Breast epithelium (tissue), 4 donors: ENCODE measurements around the gene SOST. TPM values are rescaled to one million over a fixed set of nuclear protein-coding genes. Genes with fewer than 3 reads are reported as not detected.

Experiments
- DNase-seq, 2 donors: peaks; one replicate each; pipeline ENCODE4 v3.0.0-alpha.2; 2019; ENCODE audit warnings: low spot score in 2 of 2
- H3K27ac ChIP-seq, 2 donors: fragments of 200-600 bp; sonication (generic) in 1 of 2; one replicate each; pipeline ENCODE4 v1.5.1; 2016 to 2019; ENCODE audit warnings: mild to moderate bottlenecking in 1 of 2
- H3K27me3 ChIP-seq, 2 donors: fragments of 200-600 bp; sonication (generic) in 1 of 2; one replicate each; pipeline versions ENCODE4 v1.5.1 to v1.6.0; 2017 to 2019; ENCODE audit warnings: control low read depth in 1 of 2, mild to moderate bottlenecking in 1 of 2
- H3K36me3 ChIP-seq: fragments of 200-600 bp; one replicate; pipeline ENCODE4 v1.5.1; 2019
- H3K4me1 ChIP-seq, 2 donors: fragments of 200-600 bp; sonication (generic); one replicate each; pipeline ENCODE4 v1.5.1; 2016 to 2019; ENCODE audit warnings: control low read depth in 1 of 2
- H3K4me3 ChIP-seq, 3 donors: fragments of 200-600 bp; sonication (generic); 1 replicate in 2 of 3; 2 replicates in 1 of 3; pipeline ENCODE4 v1.5.1; 2016 to 2019; ENCODE audit warnings: mild to moderate bottlenecking in 3 of 3, moderate library complexity in 2 of 3
- H3K9me3 ChIP-seq, 2 donors: fragments of 200-600 bp; sonication (generic) in 1 of 2; one replicate each; pipeline ENCODE4 v1.5.1; 2016 to 2019; ENCODE audit warnings: control low read depth in 1 of 2
- POLR2A ChIP-seq: fragments of 450-650 bp; IDR thresholded peaks from one replicate; pipeline ENCODE4 v1.6.1; 2016; ENCODE audit warnings: antibody characterized with exemption, mild to moderate bottlenecking, moderate library complexity
- POLR2AphosphoS5 ChIP-seq, 3 donors: sonication (generic); formaldehyde crosslinking; IDR thresholded peaks; one replicate each; pipeline ENCODE4 v1.6.1; 2017; ENCODE audit warnings: antibody characterized with exemption in 3 of 3
- intact Hi-C: fragments of 100-400 bp; cut with DNase I; formaldehyde crosslinking; loops from one replicate; pipeline ENCODE4 v1.15.1; 2023; ENCODE audit warnings: low total_unique reads
- total RNA-seq, 3 donors: library from RNA; depleted of rRNA; stranded (reverse); fragments of >200 nt; gene quantifications; one replicate each; pipeline ENCODE4 v1.1.0, GENCODE V29; 2016
- TF ChIP-seq, protein P1 (sequence below), 3 donors: fragments of 450-650 bp; IDR thresholded peaks; one replicate each; pipeline ENCODE4 v1.5.1; 2016 to 2017; ENCODE audit warnings: antibody characterized with exemption in 3 of 3, mild to moderate bottlenecking in 3 of 3, moderate library complexity in 3 of 3

SOST gene
- total RNA-seq, 3 donors from 2014 or later: not detected

DNA sequence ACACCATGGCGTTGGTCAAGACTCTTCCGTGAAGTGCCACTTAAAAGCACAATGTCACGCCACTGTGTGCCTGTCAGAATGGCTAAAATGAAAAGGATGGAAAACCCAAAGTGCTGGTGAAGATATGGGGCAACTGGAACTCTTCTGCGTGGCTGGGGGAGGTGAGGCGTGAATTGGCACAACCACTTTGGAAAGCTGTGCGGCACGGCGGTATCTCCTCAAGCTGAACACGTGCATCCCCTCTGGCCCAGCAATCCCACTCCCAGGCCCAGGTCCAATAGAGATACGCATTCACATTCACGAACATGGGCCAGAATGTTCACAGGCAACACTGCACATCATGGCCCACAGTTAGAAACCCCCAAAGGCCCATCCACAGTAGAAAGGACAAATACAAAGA lies 11.3 kb upstream of the SOST start:
- no peak overlapping the region for H3K4me3 ChIP-seq
- H3K27ac ChIP-seq: no peak overlapping the region
- no peak for TF ChIP-seq POLR2A
- TF ChIP-seq, protein P1, sequence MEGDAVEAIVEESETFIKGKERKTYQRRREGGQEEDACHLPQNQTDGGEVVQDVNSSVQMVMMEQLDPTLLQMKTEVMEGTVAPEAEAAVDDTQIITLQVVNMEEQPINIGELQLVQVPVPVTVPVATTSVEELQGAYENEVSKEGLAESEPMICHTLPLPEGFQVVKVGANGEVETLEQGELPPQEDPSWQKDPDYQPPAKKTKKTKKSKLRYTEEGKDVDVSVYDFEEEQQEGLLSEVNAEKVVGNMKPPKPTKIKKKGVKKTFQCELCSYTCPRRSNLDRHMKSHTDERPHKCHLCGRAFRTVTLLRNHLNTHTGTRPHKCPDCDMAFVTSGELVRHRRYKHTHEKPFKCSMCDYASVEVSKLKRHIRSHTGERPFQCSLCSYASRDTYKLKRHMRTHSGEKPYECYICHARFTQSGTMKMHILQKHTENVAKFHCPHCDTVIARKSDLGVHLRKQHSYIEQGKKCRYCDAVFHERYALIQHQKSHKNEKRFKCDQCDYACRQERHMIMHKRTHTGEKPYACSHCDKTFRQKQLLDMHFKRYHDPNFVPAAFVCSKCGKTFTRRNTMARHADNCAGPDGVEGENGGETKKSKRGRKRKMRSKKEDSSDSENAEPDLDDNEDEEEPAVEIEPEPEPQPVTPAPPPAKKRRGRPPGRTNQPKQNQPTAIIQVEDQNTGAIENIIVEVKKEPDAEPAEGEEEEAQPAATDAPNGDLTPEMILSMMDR (IDR thresholded peaks at IDR 0.05): no peak
- TF ChIP-seq POLR2AphosphoS5 (IDR thresholded peaks at IDR 0.05): no peak

DNA sequence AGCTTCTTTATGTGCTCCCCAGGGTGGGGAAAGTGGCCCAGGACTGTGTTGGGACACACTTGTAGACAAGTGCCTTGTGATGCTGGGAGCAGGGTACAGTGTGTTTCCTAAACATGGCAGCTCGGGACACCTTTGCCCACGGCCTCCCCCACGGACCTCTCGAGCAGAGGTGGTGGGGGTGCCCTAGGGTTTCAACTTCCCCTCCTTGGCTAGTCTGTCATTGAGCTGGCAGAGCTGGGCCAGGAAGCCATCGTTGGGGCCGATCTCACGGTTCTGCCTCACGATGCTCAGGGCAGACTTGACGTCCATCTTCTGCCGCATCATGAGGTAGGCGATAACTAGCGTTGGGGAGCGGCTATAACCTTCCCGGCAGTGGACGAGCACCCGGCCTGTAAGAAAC lies 10.8 kb upstream of the SOST start:
- Histone ChIP-seq H3K9me3 (no peaks in the 10 kb centered on the region), H3K36me3 (peaks cover 18% of the 10 kb centered on the region), H3K27ac (peak overlapping the region in 1 of 2 donors; percentile 32), H3K27me3 (no peaks in the 10 kb centered on the region), H3K4me3 (no peak overlapping the region), H3K4me1 (no peaks in the 10 kb centered on the region)
- TF ChIP-seq POLR2AphosphoS5 (IDR thresholded peaks at IDR 0.05) (no peak), POLR2A (no peak)
- TF ChIP-seq, protein P1 (IDR thresholded peaks at IDR 0.05): no peak
- intact Hi-C loops: no loop called here
- DNase-seq: no peak

More for the DNA sequence above, 11.3 kb upstream of the SOST start:
- peaks cover 22% of the 10 kb centered on the region for H3K36me3 ChIP-seq
- no peaks in the 10 kb centered on the region for H3K9me3 ChIP-seq
- H3K27me3 ChIP-seq: no peaks in the 10 kb centered on the region
- intact Hi-C loops: loop anchor here (10.0 kb wide), 1 partner anchor 65 kb away; the partner anchor contains the start of gene MPP3
- H3K4me1 ChIP-seq: no peaks in the 10 kb centered on the region
- no peak for DNase-seq

DNA sequence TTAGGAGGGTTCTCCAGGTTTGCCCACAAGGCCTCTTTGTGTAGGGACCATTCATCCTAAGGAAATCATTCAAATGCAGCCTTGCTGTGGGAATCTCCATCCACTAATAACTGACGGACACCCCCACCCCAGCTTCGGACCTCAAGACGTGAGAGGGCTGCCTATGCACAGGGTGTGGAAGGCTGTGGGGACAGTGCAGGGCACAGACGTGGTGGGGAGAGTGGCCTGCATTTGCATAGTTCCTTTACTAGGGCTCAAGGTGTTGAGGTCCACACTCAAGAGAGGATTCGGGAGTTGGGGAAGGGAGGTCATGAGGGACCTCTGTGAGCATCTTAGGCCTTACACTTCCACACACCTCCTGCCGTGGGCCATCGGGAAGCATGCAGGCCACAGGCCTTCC lies 10.4 kb upstream of the SOST start:
- H3K27ac ChIP-seq: peak overlapping the region in 1 of 2 donors; percentile 32
- intact Hi-C loops: no loop called here
- TF ChIP-seq, protein P1 (IDR thresholded peaks at IDR 0.05): no peak
- no peak for TF ChIP-seq POLR2AphosphoS5 (IDR thresholded peaks at IDR 0.05)
- TF ChIP-seq POLR2A: no peak
- H3K9me3 ChIP-seq: no peaks in the 10 kb centered on the region
- H3K36me3 ChIP-seq: peaks cover 14% of the 10 kb centered on the region
- no peak for DNase-seq
- H3K4me1 ChIP-seq: no peaks in the 10 kb centered on the region
- H3K27me3 ChIP-seq: no peaks in the 10 kb centered on the region
- no peak overlapping the region for H3K4me3 ChIP-seq

- TF ChIP-seq, protein P1 (IDR thresholded peaks at IDR 0.05): no peak
- TF ChIP-seq POLR2A: no peak
- TF ChIP-seq POLR2AphosphoS5 (IDR thresholded peaks at IDR 0.05): peak in 2 of 3 donors; percentile 38 to 42
- no peak overlapping the region for H3K27ac ChIP-seq
- H3K9me3 ChIP-seq: no peaks in the 10 kb centered on the region
- no peaks in the 10 kb centered on the region for H3K27me3 ChIP-seq
- H3K36me3 ChIP-seq: peaks cover 12% of the 10 kb centered on the region
- intact Hi-C loops: no loop called here
- H3K4me3 ChIP-seq: no peak overlapping the region
- H3K4me1 ChIP-seq: no peaks in the 10 kb centered on the region
- DNase-seq: peak in 1 of 2 donors; percentile 45
These were observed 9.8 kb upstream of the SOST start for GRCh38 chr17:43768382-43768781.

- no peak for DNase-seq
- H3K4me1 ChIP-seq: no peaks in the 10 kb centered on the region
- H3K4me3 ChIP-seq: no peak overlapping the region
- intact Hi-C loops: no loop called here
- H3K27me3 ChIP-seq: no peaks in the 10 kb centered on the region
- H3K36me3 ChIP-seq: peaks cover 9% of the 10 kb centered on the region
- no peaks in the 10 kb centered on the region for H3K9me3 ChIP-seq
- TF ChIP-seq, protein P1 (IDR thresholded peaks at IDR 0.05): no peak
- no peak for TF ChIP-seq POLR2AphosphoS5 (IDR thresholded peaks at IDR 0.05)
- no peak for TF ChIP-seq POLR2A
- no peak overlapping the region for H3K27ac ChIP-seq
These were observed 9.1 kb upstream of the SOST start for GRCh38 chr17:43767713-43768059.
